GM18511 (cell line): ENCODE results near the gene CDK2AP2.
"Not testable (repeated sequence)": the region's sequence is repeated elsewhere in the genome, so short reads cannot be mapped to it uniquely, and the experiment has no call there.

Experiments
- ATAC-seq: cut with Tn5 transposase; IDR thresholded peaks from one replicate; pipeline ENCODE4 v1.9.1; 2021; ENCODE audit warnings: mild to moderate bottlenecking, moderate library complexity; ENCODE audit not compliant: unreplicated experiment

Gene CDK2AP2

DNA sequence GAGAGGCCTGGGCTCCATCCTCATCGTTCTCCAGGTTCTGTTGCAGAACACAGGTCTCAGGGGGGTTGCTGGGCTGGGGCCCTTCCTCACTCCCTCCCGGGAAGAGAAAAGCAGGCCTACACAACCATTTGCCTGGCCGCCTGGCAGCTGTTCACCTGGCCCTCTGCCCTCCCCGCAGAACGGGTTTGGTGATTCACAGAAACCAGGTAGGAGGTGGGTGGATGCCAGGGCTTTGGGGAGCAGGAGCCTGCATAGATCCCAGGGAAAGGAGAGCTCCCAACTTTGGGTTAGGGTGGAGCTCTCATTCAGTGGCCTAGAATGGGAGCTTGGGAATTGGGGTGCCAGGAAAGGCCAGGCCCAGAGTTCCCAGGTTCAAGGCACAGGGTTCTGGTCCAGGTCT lies 39.9 kb downstream of the CDK2AP2 start:
- ATAC-seq = no peak

DNA sequence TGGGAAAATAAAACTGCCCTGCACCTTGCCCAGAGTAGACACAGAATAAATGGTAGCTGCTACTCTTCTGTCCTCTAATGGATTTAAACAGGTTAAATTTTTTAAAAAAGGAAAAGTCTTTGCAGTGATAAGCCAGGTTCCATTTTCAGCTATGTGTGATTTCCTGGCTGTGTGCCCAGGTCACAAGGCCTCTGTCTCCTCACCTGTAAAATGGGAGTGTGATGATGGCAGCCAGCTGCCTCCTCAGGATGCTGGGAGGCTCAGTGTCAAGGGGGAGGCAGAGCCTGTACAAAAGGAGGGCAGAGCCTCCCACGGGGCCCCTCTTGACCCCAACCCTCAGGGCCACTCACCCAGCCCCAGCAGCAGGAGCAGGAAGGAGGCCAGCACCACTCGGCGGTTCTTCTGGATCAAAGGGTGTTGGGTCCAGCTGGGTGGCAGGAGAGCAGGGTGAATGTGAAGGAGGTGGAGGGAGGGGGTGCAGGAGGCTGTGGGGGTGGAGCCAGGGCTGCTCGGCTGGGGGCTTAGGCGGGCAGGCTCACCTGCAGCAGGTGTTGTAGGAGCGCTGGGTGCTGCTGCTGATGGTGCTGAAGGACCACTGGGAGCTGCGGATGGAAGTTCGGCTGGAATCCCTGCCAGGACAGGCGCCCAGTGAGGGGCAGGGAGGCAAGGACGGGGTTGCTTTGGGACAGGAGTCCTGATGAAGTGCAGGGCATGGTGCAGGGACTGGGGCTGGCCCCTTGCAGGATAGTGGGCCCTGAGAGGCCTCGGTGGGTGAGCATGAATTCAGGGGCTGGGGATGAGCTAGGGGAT lies 40.8 kb downstream of the CDK2AP2 start:
- ATAC-seq = no peak

DNA sequence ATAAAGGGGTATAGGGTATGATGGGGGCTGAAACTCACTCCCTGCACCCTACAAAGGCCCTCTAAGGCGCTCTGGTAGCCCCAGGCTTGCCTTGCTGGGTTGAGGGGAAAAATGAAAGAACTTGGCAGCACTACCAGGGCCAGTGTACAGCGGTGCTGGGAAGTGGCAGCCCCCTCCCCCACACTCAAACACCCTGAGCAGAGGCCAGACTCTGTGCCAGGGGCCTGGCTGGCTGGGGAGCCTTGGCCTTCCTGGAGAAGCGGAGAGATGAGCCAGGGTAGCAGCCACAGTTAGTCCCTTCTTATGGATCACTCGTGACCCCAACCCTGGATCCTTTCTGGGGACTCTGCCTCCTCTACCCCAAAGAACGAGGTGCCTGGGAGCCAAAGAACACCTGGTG lies 41.6 kb downstream of the CDK2AP2 start:
- ATAC-seq = no peak

DNA sequence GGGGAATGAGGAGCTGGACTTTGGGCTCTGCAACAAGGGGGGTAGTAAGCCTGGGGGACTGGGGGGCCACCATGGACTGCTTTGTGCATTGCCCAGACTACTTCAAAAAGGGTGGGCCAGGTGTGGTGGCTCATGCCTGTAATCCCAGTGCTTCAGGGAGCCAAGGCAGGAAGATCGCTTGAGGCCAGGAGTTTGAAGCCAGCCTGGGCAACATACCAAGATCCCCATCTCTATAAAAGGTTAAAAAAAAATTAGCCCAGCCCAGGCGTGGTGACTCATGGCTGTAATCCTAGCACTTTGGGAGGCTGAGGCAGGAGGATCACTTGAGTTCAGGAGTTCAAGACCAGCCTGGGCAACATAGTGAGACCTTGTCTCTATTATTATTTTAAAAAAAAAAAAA lies 42.4 kb downstream of the CDK2AP2 start:
- not testable (repeated sequence) for ATAC-seq

DNA sequence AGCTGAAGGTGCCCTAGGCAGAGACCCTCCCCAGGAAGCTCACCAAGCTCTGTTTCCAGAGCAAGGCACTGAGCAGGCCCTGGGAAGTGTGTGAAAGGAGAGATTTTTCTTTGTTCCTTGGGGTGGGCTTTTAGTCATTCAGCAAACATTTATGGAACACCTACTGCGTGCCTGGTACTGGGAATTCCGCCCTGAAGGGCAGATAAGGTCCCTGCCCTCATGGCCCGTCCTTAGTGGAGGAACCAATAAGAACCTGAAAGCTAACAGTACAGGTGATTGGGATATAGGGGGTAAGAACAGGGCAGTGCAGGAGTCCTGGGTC lies 42.8 kb downstream of the CDK2AP2 start:
- ATAC-seq = no peak

DNA sequence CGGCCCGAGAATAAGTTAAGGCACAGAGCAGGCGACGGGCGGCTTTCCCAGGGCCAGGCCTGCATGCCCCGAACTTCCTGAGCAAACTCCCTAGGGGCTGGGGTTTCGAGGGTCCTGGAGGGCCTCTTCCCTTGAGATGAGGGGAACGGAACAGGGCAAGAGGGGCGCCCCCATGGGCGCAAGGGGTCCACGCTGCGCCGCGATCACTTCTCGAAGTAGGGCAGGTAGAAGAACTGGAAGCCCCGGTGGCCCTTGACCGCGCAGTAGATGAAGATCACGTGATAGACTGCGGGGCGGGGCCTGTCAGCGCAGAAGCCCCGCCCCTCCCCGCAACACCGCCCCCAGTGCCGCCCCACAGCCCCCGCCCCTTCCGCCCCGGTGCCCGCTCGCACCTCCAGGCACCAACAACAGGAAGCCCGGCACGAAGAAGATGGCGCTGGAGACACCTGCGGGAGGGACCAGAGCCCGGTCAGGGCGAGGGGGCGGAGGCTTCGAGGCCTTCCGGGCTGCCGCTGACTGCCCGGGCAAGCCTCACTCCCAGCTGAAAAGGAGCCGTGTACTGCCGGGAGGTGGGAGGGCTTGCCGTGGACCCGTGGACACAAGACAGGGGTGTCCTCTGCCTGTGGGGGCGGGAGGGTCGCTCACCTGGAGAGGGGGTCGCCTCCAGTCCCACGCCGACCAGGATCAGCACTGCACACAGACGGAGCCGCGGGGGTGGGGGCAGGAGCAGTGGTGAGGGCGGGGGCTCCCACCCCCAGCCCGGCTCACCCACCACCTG lies 43.4 kb downstream of the CDK2AP2 start:
- peak; percentile 60 for ATAC-seq

DNA sequence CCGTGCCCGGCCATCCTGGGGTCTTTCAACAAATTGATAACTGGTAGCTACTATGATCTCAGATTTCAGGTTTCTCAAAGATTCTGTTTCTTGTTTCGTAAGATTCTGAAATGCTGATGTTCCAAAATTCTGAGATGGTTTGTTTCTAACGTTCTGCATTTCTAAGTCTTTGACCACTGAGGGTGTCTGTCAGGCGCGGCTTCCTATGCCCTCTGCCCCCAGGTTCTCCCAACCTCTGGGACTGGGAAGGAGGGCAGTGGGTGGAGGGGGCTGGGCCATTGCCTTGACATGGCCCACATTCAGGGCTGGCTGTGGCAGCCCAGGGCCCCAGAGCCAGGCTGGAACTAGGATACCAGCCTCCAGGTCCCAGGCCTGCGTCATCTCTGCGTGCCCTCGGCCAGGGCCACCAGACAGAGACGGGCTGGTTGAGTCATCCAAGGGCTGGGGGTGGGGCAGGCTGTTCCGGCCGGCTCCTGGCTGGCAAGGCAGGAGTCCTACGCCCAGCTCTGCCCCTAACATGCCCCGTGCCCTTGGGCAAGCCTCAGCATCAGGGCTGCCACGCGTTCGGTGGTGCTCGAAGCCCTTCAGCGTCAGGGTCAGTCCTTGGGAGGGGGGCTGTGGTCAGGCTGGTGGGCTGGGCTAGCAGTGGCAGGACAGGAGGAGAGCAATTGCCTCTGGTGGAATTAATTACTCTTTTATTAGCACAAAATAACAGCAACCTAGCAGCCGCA lies 44.1 kb downstream of the CDK2AP2 start:
- no peak for ATAC-seq

DNA sequence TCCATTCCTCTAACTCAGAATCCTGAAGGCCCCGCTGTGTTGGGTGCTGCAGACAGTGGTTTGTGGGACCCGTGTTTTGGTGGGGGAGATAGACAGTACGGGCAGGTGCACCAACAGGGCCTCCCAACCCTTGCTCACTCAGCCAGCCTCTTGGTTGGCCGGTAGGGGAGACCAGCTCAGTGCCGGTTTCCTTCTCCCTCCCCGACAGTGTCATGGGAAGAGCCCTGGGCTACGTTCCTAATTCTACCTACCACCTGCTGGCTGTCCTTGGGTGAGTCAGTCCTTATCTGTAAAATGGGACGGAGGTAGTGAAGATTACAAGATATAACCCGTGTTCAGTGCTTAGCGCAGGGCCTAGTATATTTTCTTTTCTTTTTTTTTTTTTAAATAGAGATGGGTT lies 44.8 kb downstream of the CDK2AP2 start:
- no peak for ATAC-seq

DNA sequence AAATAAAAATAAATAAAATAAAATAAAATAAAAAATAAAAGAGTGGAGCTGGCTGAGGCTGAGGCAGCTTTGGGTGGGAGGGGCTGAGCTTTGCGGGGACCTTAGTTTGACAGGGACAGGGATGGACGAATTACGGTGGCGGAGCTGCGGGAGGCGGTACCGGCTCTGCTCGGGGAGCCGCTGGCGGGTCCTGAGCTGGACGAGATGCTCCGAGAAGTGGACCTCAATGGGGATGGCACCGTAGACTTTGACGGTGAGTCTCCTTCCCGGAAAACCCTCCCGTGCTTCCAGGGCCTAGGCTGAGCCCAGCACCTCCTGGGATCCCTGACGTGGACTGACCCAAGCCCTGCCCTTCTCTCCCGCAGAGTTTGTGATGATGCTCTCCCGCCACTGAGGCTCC lies 49.7 kb downstream of the CDK2AP2 start:
- no peak for ATAC-seq

DNA sequence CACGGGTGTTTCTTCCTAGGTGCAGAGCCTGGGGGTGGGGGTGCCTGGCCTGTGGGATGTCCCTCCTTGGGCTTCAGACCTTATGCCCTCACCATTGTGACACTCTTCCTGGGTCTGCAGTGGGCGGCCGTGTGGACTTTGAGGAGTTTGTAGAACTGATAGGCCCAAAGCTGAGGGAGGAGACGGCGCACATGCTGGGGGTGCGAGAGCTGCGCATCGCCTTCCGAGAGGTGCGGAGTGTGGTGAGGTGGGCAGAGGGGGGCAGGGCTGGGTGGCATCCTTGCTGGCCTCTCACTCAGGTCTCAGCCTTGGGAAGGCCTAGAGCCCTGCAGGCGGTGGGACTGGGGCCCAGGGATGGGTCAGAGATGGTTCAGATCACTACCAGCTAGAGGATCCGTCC lies 50.5 kb downstream of the CDK2AP2 start:
- no peak for ATAC-seq
